HT1080 (cell line): ENCODE results near the gene TRIM62. TPM values are rescaled to one million over a fixed set of nuclear protein-coding genes. Genes with fewer than 3 reads are reported as not detected.
A peak's percentile ranks its signal among the peaks of the same experiment; 100 is the strongest.

ENCODE experiments used
- DNase-seq: peaks from one replicate; pipeline ENCODE4 v3.0.0-alpha.2; 2015; ENCODE audit warnings: low read depth
- total RNA-seq: library from RNA; depleted of rRNA; stranded (reverse); fragments of >200 nt; shearing (Covaris generic); gene quantifications from 2 replicates; pipeline ENCODE4 v1.2.3, GENCODE V29; 2014

Gene TRIM62
- total RNA-seq, 1 experiment from 2014 or later, result 2.7 TPM

DNA sequence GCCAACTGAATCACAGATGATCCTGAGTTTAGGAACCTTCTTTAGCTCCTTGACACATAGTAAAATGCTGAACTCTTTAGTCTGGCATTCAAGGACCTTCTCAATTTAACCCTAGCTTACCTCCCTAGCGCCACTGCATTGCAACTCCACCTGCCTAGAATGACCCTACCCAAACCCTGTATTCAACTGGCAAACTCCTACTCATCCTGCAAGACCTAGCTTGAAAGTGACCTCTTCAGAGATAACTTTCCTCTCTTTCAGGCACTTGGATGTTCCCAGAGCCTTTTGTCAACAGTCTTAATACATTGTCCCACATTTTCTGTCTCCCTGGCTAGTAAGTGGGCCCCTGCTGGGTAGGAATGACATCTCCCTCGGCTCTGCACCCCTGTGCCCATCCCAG, 19.7 kb downstream of the TRIM62 start:
- DNase-seq, result no peak

DNA sequence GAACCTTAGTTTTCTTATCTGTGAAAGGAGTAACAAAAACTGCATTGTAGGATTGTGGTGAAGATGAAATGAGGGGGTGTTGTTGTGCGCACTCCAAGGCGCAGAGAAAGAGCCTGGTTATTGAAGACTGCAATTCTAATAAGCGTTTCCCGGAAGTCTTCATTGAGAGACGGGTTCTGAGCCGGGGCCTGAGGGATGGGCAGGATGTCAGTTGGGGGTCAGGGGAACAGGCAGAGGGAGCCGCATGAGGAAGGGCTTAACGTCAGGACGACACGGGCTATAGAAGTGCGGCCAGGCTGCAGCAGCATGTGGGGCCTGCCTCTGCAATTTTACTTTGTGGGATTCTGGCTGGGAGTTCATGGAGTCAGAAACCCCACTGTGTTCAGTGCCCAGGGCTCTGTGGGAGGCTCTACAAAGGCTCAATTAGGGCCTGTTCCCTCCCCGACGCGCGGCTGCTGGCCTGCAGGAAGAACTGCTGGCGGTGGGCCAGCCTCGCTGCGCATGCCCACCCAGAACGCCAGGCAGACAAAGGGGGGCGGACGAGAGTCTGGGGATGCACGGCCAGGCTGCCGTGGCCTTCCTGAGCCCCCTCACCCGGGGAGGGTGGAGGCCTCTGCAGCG, 20.7 kb downstream of the TRIM62 start:
- DNase-seq, result no peak

DNA sequence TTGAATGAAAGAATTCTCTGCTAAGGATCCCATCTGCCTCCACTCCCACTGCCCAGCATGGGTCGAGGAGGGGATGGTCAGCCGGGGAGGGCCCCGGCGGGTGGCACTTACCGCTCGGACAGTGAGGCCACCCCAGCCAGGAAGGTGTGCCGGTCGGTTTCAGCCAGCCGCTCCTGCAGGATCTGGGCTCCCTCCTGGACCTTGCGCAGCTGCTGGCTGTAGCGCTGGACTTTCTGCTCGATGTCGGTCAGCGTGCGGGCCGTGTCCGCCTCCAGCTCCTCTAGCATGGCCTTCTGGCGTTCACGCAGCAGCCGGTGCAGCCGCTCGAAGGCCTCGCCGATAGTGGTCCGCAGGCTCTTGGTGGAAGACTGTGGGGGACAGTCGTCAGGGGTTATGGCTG, 22.3 kb downstream of the TRIM62 start:
- no peak for DNase-seq

DNA sequence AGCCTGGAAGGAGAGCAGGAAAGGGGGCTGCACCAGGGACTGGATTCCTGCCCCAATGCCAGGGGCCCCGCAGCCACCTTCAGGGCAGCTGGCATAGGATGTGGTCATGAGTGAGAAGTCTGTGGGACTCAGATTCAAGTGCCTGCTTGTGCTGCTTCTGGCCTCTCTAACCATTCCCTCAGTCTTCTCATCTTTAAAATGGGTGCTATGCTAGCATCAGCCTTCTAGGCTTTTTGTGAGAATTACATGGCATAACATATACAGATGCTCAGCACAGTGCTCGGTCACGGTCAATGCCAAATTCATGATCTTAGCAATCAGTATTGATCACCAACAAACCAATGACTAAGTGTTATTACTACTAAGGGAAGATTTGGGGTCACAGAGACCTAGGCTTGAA, 23.5 kb downstream of the TRIM62 start:
- no peak for DNase-seq

DNA sequence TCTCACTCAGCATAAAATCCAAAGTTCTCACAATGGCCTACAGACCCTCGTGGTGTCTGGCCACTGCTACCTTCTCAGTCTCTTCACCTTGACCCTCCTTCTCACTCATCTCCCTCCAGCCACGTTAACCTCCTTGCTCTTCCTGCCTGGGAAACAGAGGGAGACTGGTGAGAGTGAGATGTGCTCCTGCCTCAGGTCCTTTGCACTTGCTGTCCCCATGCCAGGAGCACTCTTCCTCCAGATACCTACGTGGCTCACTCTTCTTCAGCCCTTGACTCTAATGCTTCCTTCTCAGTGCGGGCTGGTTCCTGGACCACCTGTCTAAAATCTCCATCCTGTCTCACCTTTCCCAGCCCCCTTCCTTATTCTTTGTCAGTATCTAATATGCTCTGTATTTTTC, 24.7 kb downstream of the TRIM62 start:
- no peak for DNase-seq

DNA sequence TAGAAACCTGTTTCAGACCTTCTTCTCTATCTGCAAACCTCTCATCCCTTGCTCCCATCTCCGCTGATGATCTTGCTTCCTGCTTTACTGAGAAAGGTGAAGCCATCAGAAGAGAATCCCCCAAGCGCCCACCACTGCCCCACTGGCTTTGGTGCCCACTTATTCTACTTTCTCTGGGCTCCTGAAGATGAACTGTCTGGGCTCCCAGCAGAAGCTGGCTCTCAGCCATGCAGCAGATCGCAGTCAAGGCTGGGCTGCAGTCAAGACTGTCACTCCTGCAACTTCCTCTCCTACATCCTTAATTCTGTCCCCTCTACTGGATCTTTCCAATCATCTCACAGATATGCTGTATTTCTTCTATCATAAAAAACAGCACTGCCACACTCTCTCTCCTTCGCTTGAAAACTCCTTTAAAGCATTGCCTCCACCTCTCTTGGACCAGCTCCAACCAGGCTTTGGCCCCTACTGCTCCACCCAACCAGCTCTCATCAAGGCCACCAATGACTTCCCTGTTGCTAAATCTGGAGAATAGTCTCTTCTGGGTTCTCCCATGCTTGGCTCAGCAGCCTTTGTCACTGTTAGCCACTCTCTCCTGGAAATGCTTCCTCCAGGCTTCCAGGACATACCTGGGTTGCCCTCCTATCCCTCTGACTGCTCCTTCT, 25.8 kb downstream of the TRIM62 start:
- DNase-seq, result no peak

DNA sequence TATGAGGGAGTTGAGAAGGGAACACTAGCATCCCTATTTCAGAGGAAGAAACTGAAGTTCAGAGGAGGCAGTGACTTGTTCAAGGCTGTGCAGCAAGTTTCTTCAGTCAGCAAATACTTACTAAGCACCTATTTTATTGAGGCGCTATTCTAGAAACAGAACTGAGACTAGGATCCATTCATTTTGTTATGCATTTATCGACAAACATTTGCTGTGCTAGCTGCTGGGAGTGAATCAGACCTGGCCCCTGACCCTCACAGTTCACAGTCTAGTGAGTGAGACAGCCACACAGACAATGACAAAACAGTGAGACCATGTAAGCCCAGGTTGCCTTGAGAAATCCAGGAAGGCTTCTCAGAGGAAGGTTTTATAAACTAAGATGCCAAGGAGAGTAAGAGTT, 28.2 kb downstream of the TRIM62 start:
- DNase-seq, result no peak

DNA sequence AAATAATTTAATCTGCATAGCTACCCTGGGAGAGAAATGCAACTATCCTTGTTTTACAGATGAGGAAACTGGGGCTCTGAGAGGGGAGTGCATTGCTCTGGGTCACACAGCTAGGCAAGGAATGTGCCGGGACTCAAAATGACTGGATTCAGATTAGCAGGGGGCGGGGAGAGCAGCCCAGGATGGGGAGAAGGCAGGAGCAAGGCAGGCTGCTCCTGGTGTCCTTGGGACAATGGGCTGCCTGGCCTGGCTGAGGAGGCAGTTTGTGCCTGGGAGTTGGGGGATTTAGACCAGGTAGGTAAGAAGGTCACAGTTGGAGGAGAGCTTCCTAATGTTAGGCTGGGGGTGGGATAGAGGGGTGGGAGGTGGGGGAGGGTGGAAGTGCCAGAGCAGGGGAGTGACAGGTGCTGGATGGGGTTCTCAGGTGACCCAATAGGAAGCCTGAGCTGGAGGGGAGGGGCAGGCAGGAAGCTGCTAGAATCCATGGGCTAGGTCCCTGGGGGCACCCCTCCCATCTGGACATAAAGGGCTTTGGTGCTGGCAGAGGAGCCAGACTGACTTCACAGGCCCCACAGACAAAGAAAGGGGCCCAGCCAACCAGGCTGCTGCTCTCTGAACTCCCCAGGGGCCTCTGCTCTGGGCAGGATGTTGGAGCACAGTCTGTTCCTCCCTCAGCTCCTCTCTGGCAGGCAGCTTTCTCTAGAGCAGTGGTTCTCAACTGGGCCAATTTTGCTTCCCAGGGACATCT, 29.0 kb downstream of the TRIM62 start:
- no peak for DNase-seq

DNA sequence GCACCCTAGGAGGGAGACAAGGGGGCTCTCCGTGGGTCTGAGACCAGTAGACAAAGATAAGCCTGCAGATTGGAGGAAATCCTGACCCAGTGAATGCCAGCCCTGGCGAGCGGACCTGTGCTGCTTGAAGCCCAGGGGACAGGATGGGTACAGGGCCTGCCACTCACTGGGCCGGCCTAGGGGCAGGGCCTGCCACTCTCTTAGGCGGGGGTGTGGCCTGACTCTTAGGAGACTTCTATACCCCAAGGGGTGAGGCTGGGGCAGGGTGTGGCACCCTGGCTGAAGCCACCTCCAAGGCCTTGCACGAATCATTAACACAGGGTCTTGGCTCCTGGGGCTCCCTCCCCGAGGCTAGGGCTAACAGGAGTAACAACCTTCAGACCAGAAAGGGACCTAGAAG, 30.7 kb downstream of the TRIM62 start:
- DNase-seq, result no peak

DNA sequence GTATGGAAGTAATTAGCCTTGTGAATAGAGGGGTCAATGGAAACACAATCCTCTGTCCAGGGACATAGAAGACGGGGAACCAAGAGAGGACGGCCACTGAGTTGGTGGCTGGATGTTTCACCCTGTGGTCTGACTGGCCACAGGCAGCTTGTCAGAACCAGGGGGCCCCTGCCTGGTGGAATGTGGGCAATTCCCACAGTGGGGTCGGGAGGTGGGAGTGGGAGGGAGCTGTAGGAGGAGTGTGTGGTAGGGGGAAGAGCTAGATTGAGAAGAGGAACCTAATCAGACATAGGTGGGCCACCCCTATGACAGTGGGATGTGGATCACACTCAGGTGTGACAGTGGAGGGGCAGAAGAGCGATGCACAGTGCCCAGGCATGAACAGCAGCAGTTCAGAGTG, 31.3 kb downstream of the TRIM62 start:
- no peak for DNase-seq

DNA sequence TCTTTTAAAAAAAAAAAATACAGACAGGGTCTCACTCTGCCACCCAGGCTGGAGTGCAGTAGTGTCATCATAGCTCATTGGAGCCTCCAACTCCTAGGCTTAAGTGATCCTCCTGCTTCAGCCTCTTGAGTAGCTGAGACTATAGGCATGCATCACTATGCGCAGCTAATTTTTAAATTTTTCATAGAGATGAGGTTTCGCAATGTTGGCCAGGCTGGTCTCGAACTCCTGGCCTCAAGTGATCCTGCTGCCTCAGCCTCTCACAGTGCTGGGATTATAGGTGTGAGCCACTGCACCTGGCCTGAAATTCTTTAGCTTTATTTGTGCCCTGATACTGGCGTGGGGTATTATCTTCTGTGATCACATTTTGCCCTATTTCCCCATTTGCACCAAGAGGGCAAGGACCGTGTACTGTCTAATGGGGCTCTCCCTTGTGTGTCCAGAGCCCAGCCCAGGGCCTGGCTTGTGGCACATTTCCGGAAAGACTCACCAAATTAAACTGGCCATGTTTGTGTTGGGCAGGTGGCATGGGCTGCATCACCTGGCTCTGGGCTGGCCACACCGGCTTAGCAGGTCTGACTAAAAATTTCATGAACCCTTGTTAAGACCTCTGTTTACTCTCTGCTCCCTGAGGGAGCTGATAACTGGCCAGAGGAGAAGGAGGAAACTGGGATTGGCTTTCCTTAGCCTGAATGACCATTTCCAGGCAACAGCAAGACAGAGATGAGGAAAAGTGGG, 32.2 kb downstream of the TRIM62 start:
- no peak for DNase-seq

DNA sequence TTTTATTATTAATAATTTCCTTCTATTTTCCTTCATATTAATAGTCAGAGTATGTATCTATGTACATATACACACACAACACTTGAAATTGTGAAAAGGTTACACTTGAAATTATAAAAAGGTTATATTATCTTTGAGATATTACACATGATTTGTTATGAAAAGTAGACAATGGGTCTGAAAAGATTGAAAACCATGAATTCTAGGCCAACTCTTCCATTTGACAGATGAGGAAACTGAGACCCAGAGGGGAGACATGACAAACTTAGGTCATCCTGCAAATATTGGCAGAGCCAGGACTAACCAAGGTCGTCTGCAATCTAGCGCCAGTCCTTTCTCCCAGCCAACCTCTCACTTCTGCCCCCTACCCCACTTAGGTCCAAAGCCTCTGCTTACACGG, 33.2 kb downstream of the TRIM62 start:
- no peak for DNase-seq

DNA sequence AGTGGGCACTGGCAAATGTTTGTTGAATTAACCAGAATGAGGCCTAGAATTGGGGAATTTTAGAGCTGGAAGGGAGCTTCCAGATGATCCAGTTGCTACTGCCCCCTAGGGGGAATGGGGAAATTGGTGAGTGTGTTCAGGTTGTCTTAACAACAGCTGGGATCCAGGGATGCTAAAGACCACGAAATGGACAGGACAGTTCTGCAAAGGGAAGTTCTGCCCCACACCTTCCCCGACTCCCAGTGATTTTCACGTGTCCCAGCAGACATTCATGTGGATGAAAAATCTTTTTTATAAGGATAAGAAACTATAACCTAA, 33.9 kb downstream of the TRIM62 start:
- no peak for DNase-seq

DNA sequence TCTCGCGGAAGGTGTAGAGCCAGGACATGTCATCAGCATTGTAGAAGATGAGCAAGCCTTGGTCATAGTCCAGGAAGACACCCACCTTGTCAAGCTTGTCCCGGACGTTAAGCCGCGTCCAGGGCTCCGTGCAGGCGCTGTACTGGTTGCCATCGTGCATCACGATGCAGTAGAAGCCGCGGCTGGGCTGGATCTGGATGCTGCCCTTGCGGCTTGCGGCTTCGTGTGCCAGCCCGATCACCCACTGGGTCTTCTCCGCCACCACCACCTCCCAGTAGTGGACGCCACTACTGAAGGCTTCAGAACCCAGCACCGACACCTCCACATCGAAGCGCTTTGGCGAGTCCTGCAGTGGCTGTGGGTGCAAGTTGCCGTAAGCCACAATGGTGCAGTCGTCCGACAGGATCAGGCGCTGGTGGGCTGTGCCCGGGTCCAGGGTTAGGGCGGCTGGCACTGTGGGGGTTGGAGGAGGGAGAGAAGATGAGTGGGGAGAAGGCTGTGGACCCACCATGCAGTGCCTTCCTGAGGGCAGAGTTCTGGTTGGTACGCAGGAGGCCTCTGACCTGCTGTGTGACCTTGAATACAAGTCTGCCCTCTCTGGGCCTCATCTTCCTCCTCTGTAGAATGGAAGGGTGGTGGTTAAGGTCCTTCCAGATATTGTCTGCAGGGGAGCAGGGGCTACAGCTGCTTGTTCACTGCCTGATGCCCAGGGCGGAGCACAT, 34.4 kb downstream of the TRIM62 start:
- no peak for DNase-seq

DNA sequence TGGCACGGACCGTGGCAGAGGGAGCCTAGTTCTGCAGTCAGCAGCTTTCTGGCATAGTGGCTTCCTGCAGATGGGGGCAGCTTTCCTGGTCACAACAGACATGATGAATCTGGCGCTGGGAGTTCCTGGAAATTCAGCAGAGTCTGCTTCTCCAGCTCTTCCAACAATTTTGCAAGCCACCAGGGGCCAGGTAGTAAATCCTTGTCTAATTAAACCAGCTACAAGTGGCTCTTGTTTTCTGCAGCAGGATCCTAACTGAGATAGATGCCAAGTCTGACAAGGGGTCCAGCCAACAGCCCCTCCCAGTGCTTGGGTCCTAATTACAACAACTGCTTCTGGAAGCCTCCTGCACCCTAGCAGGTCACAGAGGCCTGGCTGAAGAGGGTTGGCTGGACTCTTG, 35.8 kb downstream of the TRIM62 start:
- no peak for DNase-seq

DNA sequence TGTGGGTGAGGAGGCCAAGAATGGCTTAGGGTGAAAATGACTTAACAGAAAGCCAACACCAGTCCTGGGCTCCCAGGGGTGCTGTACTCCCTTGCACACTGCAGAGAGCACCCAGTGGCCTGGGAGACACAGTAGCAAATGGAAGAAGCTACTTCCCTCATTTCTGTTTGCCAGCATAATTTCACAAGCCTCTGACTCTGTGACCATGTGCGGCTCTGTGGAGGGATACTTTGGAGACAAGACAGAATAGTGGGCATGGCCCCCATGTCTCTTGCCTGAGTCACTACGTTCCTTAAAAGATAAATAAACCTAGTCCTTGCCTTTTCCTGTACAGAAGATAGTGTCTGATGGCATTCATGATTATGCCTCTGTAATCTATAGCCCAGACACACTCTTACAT, 38.1 kb downstream of the TRIM62 start:
- DNase-seq, result peak; percentile 68

DNA sequence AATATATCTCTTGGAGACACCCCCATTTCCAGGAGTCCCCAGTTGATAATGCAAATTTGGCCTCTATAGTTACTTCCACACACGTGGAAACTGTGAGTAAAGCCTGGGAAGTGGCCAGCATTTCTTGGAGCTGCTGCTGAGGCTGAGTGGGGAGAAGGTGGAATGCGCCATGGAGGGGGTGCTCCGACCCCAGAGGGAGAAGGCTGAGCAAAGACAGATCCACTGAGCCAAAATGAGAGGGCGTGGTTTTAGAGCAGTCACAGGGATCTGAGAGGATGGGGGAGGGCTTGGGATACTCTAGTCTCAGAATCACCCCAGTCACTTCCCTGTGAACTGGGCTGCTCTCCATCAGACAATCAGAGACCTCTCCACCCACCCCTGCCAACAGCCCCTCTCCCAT, 38.7 kb downstream of the TRIM62 start:
- DNase-seq, result no peak

DNA sequence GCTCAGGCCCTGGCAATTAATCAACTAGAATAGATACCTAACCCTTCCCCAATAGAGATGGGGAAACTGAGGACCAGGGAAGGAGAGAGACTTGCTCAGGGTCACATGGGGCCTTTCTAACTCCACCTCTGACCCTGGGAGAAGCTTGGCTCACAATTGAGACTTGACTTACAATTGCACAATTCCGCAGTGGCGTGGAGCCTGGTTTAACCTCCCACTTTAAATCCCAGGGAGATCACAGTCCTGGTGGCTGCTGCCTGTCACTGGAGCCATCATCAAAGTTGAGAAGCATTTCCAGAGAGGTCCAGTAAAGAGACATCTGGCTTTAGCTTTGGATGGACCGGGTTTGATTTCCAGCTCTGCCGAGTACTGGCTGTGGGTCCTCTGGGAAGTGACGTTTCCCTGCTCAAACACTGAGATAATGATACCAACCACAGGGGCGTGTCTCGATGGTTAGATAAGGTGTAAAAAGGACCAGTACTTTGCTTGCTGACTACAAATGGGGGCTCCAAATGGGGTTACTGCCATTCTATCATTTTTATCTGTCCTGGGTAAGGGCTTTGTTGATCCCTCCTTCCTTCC, 39.3 kb downstream of the TRIM62 start:
- no peak for DNase-seq

DNA sequence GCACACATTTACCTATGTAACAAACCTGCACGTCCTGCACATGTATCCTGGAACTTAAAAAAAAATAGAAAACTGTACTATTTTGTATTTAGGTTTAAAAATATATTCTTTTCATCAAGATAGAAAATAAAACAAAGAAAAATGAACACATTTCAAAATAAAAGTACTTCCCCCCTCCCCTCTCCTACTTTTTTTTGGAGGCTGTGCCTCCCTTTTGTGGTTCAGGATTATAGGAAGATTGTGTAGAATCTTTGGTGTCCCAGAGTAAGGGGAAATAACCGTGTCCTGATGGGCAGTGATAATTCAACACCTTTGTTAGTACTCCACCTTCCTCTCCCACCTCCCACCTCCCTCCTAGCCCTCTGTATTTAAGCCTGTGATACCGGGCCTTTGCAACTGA, 40.1 kb downstream of the TRIM62 start:
- no peak for DNase-seq

DNA sequence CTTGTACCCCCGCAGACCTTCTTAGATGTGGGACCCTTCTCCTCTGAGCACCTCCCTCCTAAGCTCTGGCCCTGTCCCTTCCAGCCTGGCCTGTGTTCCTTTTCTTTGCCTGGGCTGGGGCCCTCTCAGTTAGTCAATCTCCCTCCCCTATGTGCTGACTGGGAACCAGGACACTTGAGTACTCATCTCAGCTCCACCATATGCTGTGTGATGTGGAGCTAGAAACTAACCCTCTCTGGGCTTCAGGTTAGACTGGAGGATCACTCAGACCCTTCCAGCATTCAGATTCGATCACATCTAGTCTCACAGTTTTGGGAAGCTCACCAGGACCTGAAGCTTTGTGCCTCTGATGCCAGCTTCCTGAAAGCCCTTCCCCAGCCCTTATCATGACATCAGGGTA, 40.6 kb downstream of the TRIM62 start:
- no peak for DNase-seq
